DND-41 (cell line): ENCODE data around the gene PLXNC1.
A peak's percentile ranks its signal among the peaks of the same experiment; 100 is the strongest.

Source experiments
- ATAC-seq: fragments of 200-7000 bp; cut with Tn5 transposase; 3 replicates; pipeline ENCODE4 v1.9.1; 2021; ENCODE audit warnings: low read depth; ENCODE audit not compliant: insufficient read depth
- DNase-seq: peaks from one replicate; pipeline ENCODE4 v3.0.0-alpha.2; 2020
- H2AFZ ChIP-seq: 2 replicates; pipeline ENCODE4 v1.6.0; 2012; ENCODE audit warnings: low read depth, low read length
- H3K27ac ChIP-seq: 2 replicates; pipeline ENCODE4 v1.5.1; 2012; ENCODE audit warnings: low read length, inconsistent platforms
- H3K27me3 ChIP-seq: fragments of 200-600 bp; sonication (generic); 2 replicates; pipeline ENCODE4 v1.6.0; 2012; ENCODE audit warnings: low read length, mild to moderate bottlenecking, inconsistent platforms; ENCODE audit not compliant: insufficient read depth, poor library complexity
- H3K36me3 ChIP-seq: 2 replicates; pipeline ENCODE4 v1.5.1; 2012; ENCODE audit warnings: low read length, inconsistent platforms; ENCODE audit not compliant: insufficient read depth
- H3K4me1 ChIP-seq: 2 replicates; pipeline ENCODE4 v1.5.1; 2012; ENCODE audit warnings: mild to moderate bottlenecking, low read length; ENCODE audit not compliant: insufficient read depth
- H3K4me2 ChIP-seq: 2 replicates; pipeline ENCODE4 v1.6.0; 2012; ENCODE audit warnings: mild to moderate bottlenecking, moderate library complexity, low read length, inconsistent platforms; ENCODE audit not compliant: insufficient read depth
- H3K4me3 ChIP-seq, 2 experiments: fragments of 200-600 bp in 1 of 2; shearing (Covaris generic) in 1 of 2; 2 replicates each; pipeline ENCODE4 v1.5.1; 2012 to 2016; ENCODE audit warnings: inconsistent platforms in 2 of 2, low read length in 2 of 2, mild to moderate bottlenecking in 2 of 2, low read depth in 1 of 2, moderate library complexity in 1 of 2
- H3K79me2 ChIP-seq: 2 replicates; pipeline ENCODE4 v1.6.0; 2012; ENCODE audit warnings: low read length, inconsistent platforms; ENCODE audit not compliant: insufficient read depth
- H3K9ac ChIP-seq: 2 replicates; pipeline ENCODE4 v1.6.0; 2012; ENCODE audit warnings: low read depth, mild to moderate bottlenecking, inconsistent platforms, low read length, moderate library complexity
- H3K9me3 ChIP-seq: 2 replicates; pipeline ENCODE4 v1.5.1; 2012; ENCODE audit warnings: low read length, moderate library complexity, mild to moderate bottlenecking, inconsistent platforms; ENCODE audit not compliant: insufficient read depth, severe bottlenecking
- H4K20me1 ChIP-seq: 2 replicates; pipeline ENCODE4 v1.6.0; 2012; ENCODE audit warnings: low read length; ENCODE audit not compliant: insufficient read depth
- CTCF ChIP-seq: IDR thresholded peaks from 2 replicates; pipeline ENCODE4 v1.5.1; 2012; ENCODE audit warnings: borderline replicate concordance, low read length, moderate library complexity, mild to moderate bottlenecking; ENCODE audit not compliant: poor library complexity, severe bottlenecking; ENCODE audit errors: extremely low read depth
- EZH2 ChIP-seq: IDR thresholded peaks from 3 replicates; pipeline ENCODE4 v1.6.1; 2012; ENCODE audit warnings: borderline replicate concordance, low read depth, mild to moderate bottlenecking, moderate library complexity, low read length, inconsistent platforms; ENCODE audit not compliant: severe bottlenecking

PLXNC1 gene

DNA sequence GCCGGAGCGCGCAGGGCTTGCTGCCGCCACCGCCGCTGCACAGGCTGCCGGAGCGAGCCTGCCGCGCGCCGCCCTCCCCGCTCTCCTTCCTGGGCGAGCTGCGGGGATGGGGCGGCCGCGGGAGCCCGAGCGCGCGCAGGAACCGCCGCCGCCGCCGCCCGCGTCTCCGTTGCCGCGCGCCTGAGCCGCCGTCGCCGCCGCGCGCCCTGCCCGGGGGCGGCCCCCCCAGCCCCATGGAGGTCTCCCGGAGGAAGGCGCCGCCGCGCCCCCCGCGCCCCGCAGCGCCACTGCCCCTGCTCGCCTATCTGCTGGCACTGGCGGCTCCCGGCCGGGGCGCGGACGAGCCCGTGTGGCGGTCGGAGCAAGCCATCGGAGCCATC, 352 bp downstream of the PLXNC1 start:
- Histone ChIP-seq H4K20me1 (peaks cover 17% of the 10 kb centered on the region), H3K9ac (peak overlapping the region; percentile 70), H3K79me2 (no peaks in the 10 kb centered on the region), H3K27me3 (peaks cover 51% of the 10 kb centered on the region), H3K4me1 (peaks cover 29% of the 10 kb centered on the region), H3K27ac (0 out of 2 replicates have a peak overlapping the region, but pooled peaks have one; percentile 16), H3K4me3 (peak overlapping the region; percentile 29 to 84), H3K4me2 (peak overlapping the region; percentile 98), H2AFZ (peak overlapping the region; percentile 85), H3K36me3 (no peaks in the 10 kb centered on the region), H3K9me3 (no peaks in the 10 kb centered on the region)
- no peak for ATAC-seq
- no peak for DNase-seq
- no peak for TF ChIP-seq CTCF
- TF ChIP-seq EZH2, result no peak

GRCh38 chr12:94149119-94149780, 873 bp downstream of the PLXNC1 start:
- H3K4me1 ChIP-seq, result peaks cover 29% of the 10 kb centered on the region
- ATAC-seq (peak; percentile 25), DNase-seq (peak; percentile 51)
- peak; percentile 66 for TF ChIP-seq CTCF
- TF ChIP-seq EZH2, result no peak
- H3K27ac ChIP-seq, result no peak overlapping the region
- no peaks in the 10 kb centered on the region for H3K9me3 ChIP-seq
- H2AFZ ChIP-seq, result peak overlapping the region; percentile 85
- peaks cover 46% of the 10 kb centered on the region for H3K27me3 ChIP-seq
- H3K9ac ChIP-seq, result peak overlapping the region; percentile 70
- H3K4me2 ChIP-seq, result peak overlapping the region; percentile 98
- H3K79me2 ChIP-seq, result no peaks in the 10 kb centered on the region
- peaks cover 17% of the 10 kb centered on the region for H4K20me1 ChIP-seq
- H3K36me3 ChIP-seq, result no peaks in the 10 kb centered on the region
- H3K4me3 ChIP-seq, result peak overlapping the region; percentile 29 to 84

DNA sequence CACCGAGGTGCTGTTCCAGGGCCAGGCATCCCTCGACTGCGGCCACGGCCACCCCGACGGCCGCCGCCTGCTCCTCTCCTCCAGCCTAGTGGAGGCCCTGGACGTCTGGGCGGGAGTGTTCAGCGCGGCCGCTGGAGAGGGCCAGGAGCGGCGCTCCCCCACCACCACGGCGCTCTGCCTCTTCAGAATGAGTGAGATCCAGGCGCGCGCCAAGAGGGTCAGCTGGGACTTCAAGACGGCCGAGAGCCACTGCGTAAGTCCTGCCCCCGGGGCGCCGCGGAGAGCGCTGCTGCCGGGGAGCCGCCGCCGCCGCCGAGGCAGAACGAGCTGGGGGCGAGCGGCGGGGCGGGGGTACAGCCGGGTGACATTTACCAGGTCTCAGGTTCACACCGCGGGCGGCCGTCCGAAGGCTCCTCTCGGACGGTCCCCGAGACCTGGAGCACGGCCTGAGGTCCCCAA, 1.4 kb downstream of the PLXNC1 start:
- H3K27me3 ChIP-seq, result peaks cover 41% of the 10 kb centered on the region

More for the DNA sequence above, 1.4 kb downstream of the PLXNC1 start:
- H3K4me1 ChIP-seq, result peaks cover 29% of the 10 kb centered on the region
- H4K20me1 ChIP-seq, result peaks cover 17% of the 10 kb centered on the region
- no peaks in the 10 kb centered on the region for H3K36me3 ChIP-seq
- peak overlapping the region; percentile 29 to 84 for H3K4me3 ChIP-seq
- no peak for ATAC-seq
- no peaks in the 10 kb centered on the region for H3K9me3 ChIP-seq
- no peak overlapping the region for H3K27ac ChIP-seq
- no peak for DNase-seq
- no peaks in the 10 kb centered on the region for H3K79me2 ChIP-seq
- H3K9ac ChIP-seq, result peak overlapping the region; percentile 70
- TF ChIP-seq EZH2, result peak; percentile 87
- no peak for TF ChIP-seq CTCF
- H3K4me2 ChIP-seq, result peak overlapping the region; percentile 98
- peak overlapping the region; percentile 85 for H2AFZ ChIP-seq
